CD14-positive monocyte (primary cell): ENCODE results near the gene MCOLN2. TPM values are rescaled to one million over a fixed set of nuclear protein-coding genes. Genes with fewer than 3 reads are reported as not detected.

Experiments
- DNase-seq, 3 donors: peaks; one replicate each; pipeline ENCODE4 v3.0.0-alpha.2; 2011 to 2022
- H2AFZ ChIP-seq: 2 replicates; pipeline ENCODE4 v1.6.0; 2012; ENCODE audit warnings: mild to moderate bottlenecking, low read depth, low read length, inconsistent platforms; ENCODE audit not compliant: insufficient read depth, poor library complexity, severe bottlenecking
- H3K27ac ChIP-seq, 2 donors: 1 replicate in 1 of 2; 2 replicates in 1 of 2; pipeline ENCODE4 v1.5.1; 2012 to 2013; ENCODE audit warnings: low read length in 2 of 2, control low read depth in 1 of 2, inconsistent platforms in 1 of 2, low read depth in 1 of 2, mild to moderate bottlenecking in 1 of 2
- H3K27me3 ChIP-seq, 2 donors: one replicate each; pipeline versions ENCODE4 v1.6.0 to v1.6.1; 2011 to 2013; ENCODE audit warnings: low read length in 2 of 2; ENCODE audit not compliant: control insufficient read depth in 2 of 2, insufficient read depth in 2 of 2
- H3K36me3 ChIP-seq, 2 donors: replicated peaks in 1 of 2; 1 replicate in 1 of 2; 2 replicates in 1 of 2; pipeline versions ENCODE4 v1.5.1 to v1.6.1; 2012 to 2013; ENCODE audit warnings: low read length in 2 of 2, control low read depth in 1 of 2, inconsistent platforms in 1 of 2, mild to moderate bottlenecking in 1 of 2; ENCODE audit not compliant: insufficient read depth in 2 of 2, control insufficient read depth in 1 of 2
- H3K4me1 ChIP-seq, 2 donors: 1 replicate in 1 of 2; 2 replicates in 1 of 2; pipeline versions ENCODE4 v1.5.1 to v1.6.1; 2012 to 2013; ENCODE audit warnings: low read length in 2 of 2, control low read depth in 1 of 2, inconsistent platforms in 1 of 2, mild to moderate bottlenecking in 1 of 2, moderate library complexity in 1 of 2; ENCODE audit not compliant: insufficient read depth in 2 of 2, control insufficient read depth in 1 of 2
- H3K4me2 ChIP-seq: replicated peaks from 2 replicates; pipeline ENCODE3; 2012; ENCODE audit warnings: low read length, moderate library complexity, mild to moderate bottlenecking; ENCODE audit not compliant: poor library complexity, severe bottlenecking; ENCODE audit errors: extremely low read depth
- H3K4me3 ChIP-seq, 3 experiments: fragments of 200-600 bp in 1 of 3; sonication (generic) in 1 of 3; replicated peaks in 1 of 3; 1 replicate in 2 of 3; 2 replicates in 1 of 3; pipeline ENCODE4 v1.5.1; 2011 to 2013; ENCODE audit warnings: low read length in 3 of 3, mild to moderate bottlenecking in 3 of 3, control low read depth in 2 of 3, low read depth in 2 of 3, inconsistent platforms in 1 of 3, moderate library complexity in 1 of 3
- H3K79me2 ChIP-seq: 2 replicates; pipeline ENCODE4 v1.6.0; 2012; ENCODE audit warnings: mild to moderate bottlenecking, control low read depth, inconsistent platforms, low read length, moderate library complexity; ENCODE audit not compliant: insufficient read depth
- H3K9ac ChIP-seq: 2 replicates; pipeline ENCODE4 v1.6.0; 2017; ENCODE audit warnings: low read length, mild to moderate bottlenecking; ENCODE audit not compliant: insufficient read depth, poor library complexity, severe bottlenecking
- H3K9me3 ChIP-seq, 2 donors: replicated peaks in 1 of 2; 1 replicate in 1 of 2; 2 replicates in 1 of 2; pipeline versions ENCODE4 v1.5.1 to v1.6.1; 2012 to 2013; ENCODE audit warnings: low read length in 2 of 2, control low read depth in 1 of 2; ENCODE audit not compliant: control insufficient read depth in 1 of 2, insufficient read depth in 1 of 2
- H4K20me1 ChIP-seq: 2 replicates; pipeline ENCODE4 v1.6.0; 2012; ENCODE audit warnings: mild to moderate bottlenecking, low read length, control low read depth, moderate library complexity; ENCODE audit not compliant: insufficient read depth
- H3K27ac Mint-ChIP-seq, 7 donors: one replicate each; pipeline ENCODE4 v1.8.0; 2020; ENCODE audit warnings: mild to moderate bottlenecking in 7 of 7, mixed read lengths in 7 of 7, moderate library complexity in 6 of 7, inconsistent platforms in 2 of 7
- H3K27me3 Mint-ChIP-seq, 3 donors: one replicate each; pipeline ENCODE4 v1.8.0; 2021 to 2022; ENCODE audit warnings: low read depth in 3 of 3, mild to moderate bottlenecking in 3 of 3, mixed read lengths in 3 of 3, moderate library complexity in 3 of 3, inconsistent platforms in 1 of 3
- H3K36me3 Mint-ChIP-seq, 2 donors: one replicate each; pipeline ENCODE4 v1.8.0; 2020; ENCODE audit warnings: mixed read lengths in 2 of 2, inconsistent platforms in 1 of 2, mild to moderate bottlenecking in 1 of 2
- H3K4me1 Mint-ChIP-seq: one replicate; pipeline ENCODE4 v1.8.0; 2020; ENCODE audit warnings: mild to moderate bottlenecking, mixed read lengths
- H3K4me3 Mint-ChIP-seq, 2 donors: one replicate each; pipeline ENCODE4 v1.8.0; 2020; ENCODE audit warnings: mild to moderate bottlenecking in 2 of 2, mixed read lengths in 2 of 2, moderate library complexity in 1 of 2
- H3K9me3 Mint-ChIP-seq, 7 donors: one replicate each; pipeline ENCODE4 v1.8.0; 2020 to 2022; ENCODE audit warnings: mixed read lengths in 7 of 7, mild to moderate bottlenecking in 6 of 7, moderate library complexity in 6 of 7, inconsistent platforms in 2 of 7
- CTCF ChIP-seq: fragments of 200-600 bp; IDR thresholded peaks from one replicate; pipeline ENCODE4 v1.8.0; 2022; ENCODE audit warnings: antibody characterized with exemption, mild to moderate bottlenecking
- WGBS: methylation state at CpG from one replicate; pipeline ENCODE4 v1.1.5; 2013; ENCODE audit warnings: missing lambda C conversion rate; ENCODE audit not compliant: insufficient coverage; 5-methylcytosine and 5-hydroxymethylcytosine counted together
- intact Hi-C, 2 donors: fragments of 100-400 bp; cut with micrococcal nuclease; formaldehyde crosslinking; loops; one replicate each; pipeline versions ENCODE4 v1.15.0 to v1.15.1; 2023
- polyA plus RNA-seq, 3 donors: library from polyadenylated mRNA; depleted of rRNA in 1 of 3; unstranded in 2 of 3; stranded (reverse) in 1 of 3; fragments of 300-500 nt in 2 of 3; fragments of >200 nt in 1 of 3; fragmentation: Illumina TruSeq in 2 of 3; gene quantifications; 1 replicate in 2 of 3; 2 replicates in 1 of 3; pipeline ENCODE4 v1.2.3, GENCODE V29; 2012 to 2021

Gene MCOLN2
- polyA plus RNA-seq, 3 donors, result 0.51 to 2.7 (median 1.1) TPM

GRCh38 chr1:84972377-84972987 lies 24.4 kb downstream of the MCOLN2 start:
- peaks cover 4 to 14% of the 10 kb centered on the region in 2 donors for H3K4me1 ChIP-seq
- no peaks in the 10 kb centered on the region for H3K9me3 ChIP-seq
- no peaks in the 10 kb centered on the region for H4K20me1 ChIP-seq
- Mint-ChIP-seq H3K36me3 (peaks cover 3 to 4% of the 10 kb centered on the region in 2 donors), H3K27ac (no peak overlapping the region), H3K4me1 (peaks cover 20% of the 10 kb centered on the region), H3K9me3 (peaks cover 0 to 2% (median 0%) of the 10 kb centered on the region in 7 donors), H3K4me3 (no peak overlapping the region), H3K27me3 (peaks cover 0 to 2% (median 1%) of the 10 kb centered on the region in 3 donors)
- TF ChIP-seq CTCF, result no peak
- 50% methylated on average over 1 of the region's 1 CpG for WGBS
- no peak overlapping the region for H3K4me2 ChIP-seq
- H3K27me3 ChIP-seq, result no peaks in the 10 kb centered on the region
- peak in 1 of 3 donors; percentile 8 for DNase-seq
- no peaks in the 10 kb centered on the region for H3K79me2 ChIP-seq
- H3K36me3 ChIP-seq, result no peaks in the 10 kb centered on the region
- H3K9ac ChIP-seq, result no peak overlapping the region
- H3K27ac ChIP-seq, result no peak overlapping the region
- no peak overlapping the region for H3K4me3 ChIP-seq
- intact Hi-C loops, result no loop called here
- peak overlapping the region; percentile 2 for H2AFZ ChIP-seq

DNA sequence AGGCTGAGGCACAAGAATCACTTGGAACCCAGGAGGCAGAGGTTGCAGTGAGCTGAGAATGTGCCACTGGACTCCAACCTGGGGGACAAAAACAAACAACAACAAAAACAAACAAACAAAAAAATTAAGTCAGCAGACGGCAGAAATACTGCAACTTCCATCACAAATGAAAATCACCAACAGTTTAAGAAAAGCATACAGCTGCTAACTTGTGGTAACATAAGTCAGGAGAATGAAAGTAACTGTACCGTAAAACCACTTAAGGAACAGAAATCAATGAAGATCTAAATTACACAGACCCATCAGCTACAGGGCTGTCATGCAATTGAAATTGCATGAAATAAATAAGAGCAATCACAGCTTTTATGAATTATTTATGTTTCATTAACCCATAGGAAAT lies 25.0 kb downstream of the MCOLN2 start:
- Mint-ChIP-seq H3K27ac (peak overlapping the region in 1 of 7 donors; percentile 13), H3K36me3 (peaks cover 3 to 4% of the 10 kb centered on the region in 2 donors), H3K4me1 (peaks cover 20% of the 10 kb centered on the region), H3K27me3 (peaks cover 0 to 2% (median 1%) of the 10 kb centered on the region in 3 donors), H3K4me3 (peak overlapping the region in 1 of 2 donors; percentile 35), H3K9me3 (peaks cover 0 to 2% (median 0%) of the 10 kb centered on the region in 7 donors)
- no peaks in the 10 kb centered on the region for H3K79me2 ChIP-seq
- no peaks in the 10 kb centered on the region for H3K9me3 ChIP-seq
- WGBS, result no CpG with 5 or more reads among the region's 2 CpGs
- no peak overlapping the region for H3K27ac ChIP-seq
- H3K27me3 ChIP-seq, result no peaks in the 10 kb centered on the region
- no peak for TF ChIP-seq CTCF
- no peaks in the 10 kb centered on the region for H3K36me3 ChIP-seq
- no peak overlapping the region for H3K4me3 ChIP-seq
- no peak overlapping the region for H2AFZ ChIP-seq
- no peaks in the 10 kb centered on the region for H4K20me1 ChIP-seq
- no peak for DNase-seq
- H3K9ac ChIP-seq, result no peak overlapping the region
- intact Hi-C loops, result no loop called here
- peaks cover 4 to 14% of the 10 kb centered on the region in 2 donors for H3K4me1 ChIP-seq
- no peak overlapping the region for H3K4me2 ChIP-seq
